SK-N-SH treated with all-trans-retinoic acid at 6 μM for 48 hours (cell line): Measurements from ENCODE around the gene PRMT7.

Experiments used
- OSR1 ChIP-seq: fragments of 250-450 bp; sonication (Bioruptor Pico); IDR thresholded peaks from 2 replicates; pipeline ENCODE4 v1.8.0; 2022; ENCODE audit warnings: moderate library complexity, mild to moderate bottlenecking, inconsistent platforms
- ZFP30 ChIP-seq: fragments of 450-650 bp; formaldehyde crosslinking; IDR thresholded peaks from 2 replicates; pipeline ENCODE4 v1.5.0; 2022; ENCODE audit warnings: mild to moderate bottlenecking, moderate library complexity
- TF ChIP-seq, protein P1 (sequence below): fragments of 250-450 bp; sonication (Bioruptor Pico); IDR thresholded peaks from 2 replicates; pipeline ENCODE4 v1.8.0; 2020; ENCODE audit warnings: mild to moderate bottlenecking, moderate library complexity, borderline replicate concordance

DNA sequence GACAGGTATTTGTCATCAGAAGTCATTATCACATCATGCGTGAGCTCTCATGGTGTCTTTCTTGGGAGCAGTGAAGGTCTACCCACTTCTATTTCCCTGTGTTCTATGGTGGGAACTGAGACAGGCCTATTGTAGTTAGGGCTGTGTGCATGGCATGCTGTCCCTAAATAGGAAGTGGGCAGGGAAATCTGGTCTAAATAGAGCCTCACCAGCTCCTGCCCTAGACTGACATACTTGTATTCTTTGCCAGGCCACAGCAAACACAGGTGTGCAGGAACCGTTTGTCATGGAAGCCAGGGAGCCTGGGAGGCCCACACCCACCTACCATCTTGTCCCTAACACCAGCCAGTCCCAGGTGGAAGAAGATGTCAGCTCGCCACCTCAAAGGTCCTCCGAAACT, 36.4 kb upstream of the PRMT7 start:
- TF ChIP-seq, protein P1, sequence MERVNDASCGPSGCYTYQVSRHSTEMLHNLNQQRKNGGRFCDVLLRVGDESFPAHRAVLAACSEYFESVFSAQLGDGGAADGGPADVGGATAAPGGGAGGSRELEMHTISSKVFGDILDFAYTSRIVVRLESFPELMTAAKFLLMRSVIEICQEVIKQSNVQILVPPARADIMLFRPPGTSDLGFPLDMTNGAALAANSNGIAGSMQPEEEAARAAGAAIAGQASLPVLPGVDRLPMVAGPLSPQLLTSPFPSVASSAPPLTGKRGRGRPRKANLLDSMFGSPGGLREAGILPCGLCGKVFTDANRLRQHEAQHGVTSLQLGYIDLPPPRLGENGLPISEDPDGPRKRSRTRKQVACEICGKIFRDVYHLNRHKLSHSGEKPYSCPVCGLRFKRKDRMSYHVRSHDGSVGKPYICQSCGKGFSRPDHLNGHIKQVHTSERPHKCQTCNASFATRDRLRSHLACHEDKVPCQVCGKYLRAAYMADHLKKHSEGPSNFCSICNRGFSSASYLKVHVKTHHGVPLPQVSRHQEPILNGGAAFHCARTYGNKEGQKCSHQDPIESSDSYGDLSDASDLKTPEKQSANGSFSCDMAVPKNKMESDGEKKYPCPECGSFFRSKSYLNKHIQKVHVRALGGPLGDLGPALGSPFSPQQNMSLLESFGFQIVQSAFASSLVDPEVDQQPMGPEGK (CRISPR knock-in tag), result no peak
- TF ChIP-seq OSR1 (CRISPR knock-in tag) (no peak), ZFP30 (CRISPR knock-in tag) (no peak)
